Measurements from ENCODE around the gene OLFML2A.

OLFML2A gene

DNA sequence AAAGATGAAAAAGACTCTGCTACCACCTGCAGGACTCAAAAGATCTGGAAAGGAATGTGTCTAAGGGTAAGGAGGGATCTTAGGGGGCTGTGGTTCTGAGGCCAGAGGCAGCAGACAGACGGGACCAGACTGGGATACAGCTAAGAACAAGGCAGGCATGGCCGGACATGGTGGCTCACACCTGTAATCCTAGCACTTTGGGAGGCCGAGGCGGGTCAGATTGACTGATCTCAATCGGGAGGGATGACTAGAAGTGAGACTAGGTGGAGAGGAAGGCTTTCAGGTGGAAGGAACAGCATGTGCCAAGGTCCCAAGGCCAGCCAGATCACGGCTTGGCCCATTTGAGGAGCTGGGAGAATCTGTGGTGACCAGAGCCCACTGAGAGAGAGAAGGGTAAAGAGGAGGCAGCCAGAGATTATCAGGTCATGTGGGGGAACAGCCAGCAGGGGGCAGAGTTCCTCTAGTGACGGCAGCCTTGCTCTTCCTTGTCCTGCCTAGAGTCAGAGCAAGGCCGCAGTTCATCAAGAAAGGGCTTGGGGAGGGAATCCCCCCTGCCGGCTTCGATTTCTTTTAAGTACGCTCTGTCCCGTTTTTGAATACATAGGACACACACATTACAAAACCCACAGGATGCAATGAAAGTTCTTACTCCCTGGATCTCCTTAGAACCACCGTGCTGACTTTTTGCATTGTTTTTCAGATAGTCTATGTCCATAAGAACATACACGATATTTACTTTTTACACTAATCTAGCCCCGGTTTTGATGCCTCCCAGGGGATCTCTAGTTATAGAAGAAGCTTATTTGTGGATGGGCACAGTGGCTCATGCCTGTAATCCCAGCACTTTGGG, 2.6 kb upstream of the OLFML2A start:
- ChIA-PET CTCF (interaction anchor here (0.5 to 16.2 kb wide), 41 partner anchors 9 to 1756 kb away, joined by 3 to 1257 read pairs (median 4); partner anchors contain the start of genes ARPC5L, RPL35 and WDR38), POLR2A (interaction anchor here (0.7 to 11.9 kb wide), 3 partner anchors 48 to 87 kb away, joined by 3 to 201 read pairs (median 26); partner anchors contain the start of genes ARPC5L, RPL35 and WDR38)
- no peak overlapping the region for H3K27ac ChIP-seq (ENCODE audit: extremely low read depth, low read depth, low read length)
- no peaks in the 10 kb centered on the region for H3K9me3 ChIP-seq (ENCODE audit: control insufficient read depth, insufficient read depth, low read depth, low read length)
- peaks cover 2% of the 10 kb centered on the region; the same call in 1 of the 2 replicates for H3K4me1 ChIP-seq (ENCODE audit: control insufficient read depth, insufficient read depth, low read length)
- H3K36me3 ChIP-seq (ENCODE audit: control insufficient read depth in 2 of 2, insufficient read depth in 1 of 2, low read length in 2 of 2), result no peaks in the 10 kb centered on the region
- no peak overlapping the region for H3K4me3 ChIP-seq (ENCODE audit: low read depth, low read length)
- TF ChIP-seq MEIS1 (CRISPR knock-in tag; IDR thresholded peaks at IDR 0.05; ENCODE audit: borderline replicate concordance) (no peak), WT1 (tag by site-specific recombination; IDR thresholded peaks at IDR 0.05) (no peak), MYNN (tag by site-specific recombination; IDR thresholded peaks at IDR 0.05; ENCODE audit: borderline replicate concordance) (no peak), KLF10 (tag by site-specific recombination; IDR thresholded peaks at IDR 0.05) (no peak), ZNF600 (tag by site-specific recombination; IDR thresholded peaks at IDR 0.05) (peak; percentile 74), ZNF146 (tag by site-specific recombination; IDR thresholded peaks at IDR 0.05) (no peak), ZNF654 (tag by site-specific recombination; IDR thresholded peaks at IDR 0.05; ENCODE audit: low read depth) (peak; percentile 76), ZNF747 (tag by site-specific recombination; IDR thresholded peaks at IDR 0.05) (no peak), GLIS1 (tag by site-specific recombination; IDR thresholded peaks at IDR 0.05) (peak; percentile 41; the same call in 1 of the 2 replicates), ZNF660 (tag by site-specific recombination; IDR thresholded peaks at IDR 0.05) (0 out of 2 replicates have a peak, but pooled peaks have one; percentile 24), ZNF2 (tag by site-specific recombination; IDR thresholded peaks at IDR 0.05) (0 out of 2 replicates have a peak, but pooled peaks have one; percentile 22), ZNF629 (tag by site-specific recombination; IDR thresholded peaks at IDR 0.05) (0 out of 2 replicates have a peak, but pooled peaks have one; percentile 22), ZNF366 (tag by site-specific recombination; conservative IDR thresholded peaks at IDR 0.05) (peak; percentile 79), ZNF114 (tag by site-specific recombination; IDR thresholded peaks at IDR 0.05) (no peak), ZSCAN30 (tag by site-specific recombination; IDR thresholded peaks at IDR 0.05) (peak; percentile 76; the same call in 1 of the 2 replicates), ZNF132 (tag by site-specific recombination; IDR thresholded peaks at IDR 0.05; ENCODE audit: borderline replicate concordance) (no peak), ZSCAN23 (tag by site-specific recombination; IDR thresholded peaks at IDR 0.05) (no peak), HOXC10 (CRISPR knock-in tag; IDR thresholded peaks at IDR 0.05) (no peak), ZFP37 (tag by site-specific recombination; IDR thresholded peaks at IDR 0.05) (no peak), ZNF341 (tag by site-specific recombination; IDR thresholded peaks at IDR 0.05; ENCODE audit: low read depth) (peak; percentile 36; the same call in 1 of the 2 replicates), BCL11A (tag by site-specific recombination; IDR thresholded peaks at IDR 0.05; ENCODE audit: low read depth) (no peak), ZBTB17 (tag by site-specific recombination; IDR thresholded peaks at IDR 0.05) (peak; percentile 50; the same call in 1 of the 2 replicates), ZNF707 (tag by site-specific recombination; IDR thresholded peaks at IDR 0.05) (no peak)
- TF ChIP-seq, protein P1, sequence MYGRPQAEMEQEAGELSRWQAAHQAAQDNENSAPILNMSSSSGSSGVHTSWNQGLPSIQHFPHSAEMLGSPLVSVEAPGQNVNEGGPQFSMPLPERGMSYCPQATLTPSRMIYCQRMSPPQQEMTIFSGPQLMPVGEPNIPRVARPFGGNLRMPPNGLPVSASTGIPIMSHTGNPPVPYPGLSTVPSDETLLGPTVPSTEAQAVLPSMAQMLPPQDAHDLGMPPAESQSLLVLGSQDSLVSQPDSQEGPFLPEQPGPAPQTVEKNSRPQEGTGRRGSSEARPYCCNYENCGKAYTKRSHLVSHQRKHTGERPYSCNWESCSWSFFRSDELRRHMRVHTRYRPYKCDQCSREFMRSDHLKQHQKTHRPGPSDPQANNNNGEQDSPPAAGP (tag by site-specific recombination; IDR thresholded peaks at IDR 0.05), result peak; percentile 40; the same call in 1 of the 2 replicates
- TF ChIP-seq, protein P2, sequence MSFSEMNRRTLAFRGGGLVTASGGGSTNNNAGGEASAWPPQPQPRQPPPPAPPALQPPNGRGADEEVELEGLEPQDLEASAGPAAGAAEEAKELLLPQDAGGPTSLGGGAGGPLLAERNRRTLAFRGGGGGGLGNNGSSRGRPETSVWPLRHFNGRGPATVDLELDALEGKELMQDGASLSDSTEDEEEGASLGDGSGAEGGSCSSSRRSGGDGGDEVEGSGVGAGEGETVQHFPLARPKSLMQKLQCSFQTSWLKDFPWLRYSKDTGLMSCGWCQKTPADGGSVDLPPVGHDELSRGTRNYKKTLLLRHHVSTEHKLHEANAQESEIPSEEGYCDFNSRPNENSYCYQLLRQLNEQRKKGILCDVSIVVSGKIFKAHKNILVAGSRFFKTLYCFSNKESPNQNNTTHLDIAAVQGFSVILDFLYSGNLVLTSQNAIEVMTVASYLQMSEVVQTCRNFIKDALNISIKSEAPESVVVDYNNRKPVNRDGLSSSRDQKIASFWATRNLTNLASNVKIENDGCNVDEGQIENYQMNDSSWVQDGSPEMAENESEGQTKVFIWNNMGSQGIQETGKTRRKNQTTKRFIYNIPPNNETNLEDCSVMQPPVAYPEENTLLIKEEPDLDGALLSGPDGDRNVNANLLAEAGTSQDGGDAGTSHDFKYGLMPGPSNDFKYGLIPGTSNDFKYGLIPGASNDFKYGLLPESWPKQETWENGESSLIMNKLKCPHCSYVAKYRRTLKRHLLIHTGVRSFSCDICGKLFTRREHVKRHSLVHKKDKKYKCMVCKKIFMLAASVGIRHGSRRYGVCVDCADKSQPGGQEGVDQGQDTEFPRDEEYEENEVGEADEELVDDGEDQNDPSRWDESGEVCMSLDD (tag by site-specific recombination; IDR thresholded peaks at IDR 0.05), result no peak
- TF ChIP-seq, protein P3, sequence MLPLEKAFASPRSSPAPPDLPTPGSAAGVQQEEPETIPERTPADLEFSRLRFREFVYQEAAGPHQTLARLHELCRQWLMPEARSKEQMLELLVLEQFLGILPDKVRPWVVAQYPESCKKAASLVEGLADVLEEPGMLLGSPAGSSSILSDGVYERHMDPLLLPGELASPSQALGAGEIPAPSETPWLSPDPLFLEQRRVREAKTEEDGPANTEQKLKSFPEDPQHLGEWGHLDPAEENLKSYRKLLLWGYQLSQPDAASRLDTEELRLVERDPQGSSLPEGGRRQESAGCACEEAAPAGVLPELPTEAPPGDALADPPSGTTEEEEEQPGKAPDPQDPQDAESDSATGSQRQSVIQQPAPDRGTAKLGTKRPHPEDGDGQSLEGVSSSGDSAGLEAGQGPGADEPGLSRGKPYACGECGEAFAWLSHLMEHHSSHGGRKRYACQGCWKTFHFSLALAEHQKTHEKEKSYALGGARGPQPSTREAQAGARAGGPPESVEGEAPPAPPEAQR (tag by site-specific recombination; IDR thresholded peaks at IDR 0.05), result no peak
- TF ChIP-seq, protein P4, sequence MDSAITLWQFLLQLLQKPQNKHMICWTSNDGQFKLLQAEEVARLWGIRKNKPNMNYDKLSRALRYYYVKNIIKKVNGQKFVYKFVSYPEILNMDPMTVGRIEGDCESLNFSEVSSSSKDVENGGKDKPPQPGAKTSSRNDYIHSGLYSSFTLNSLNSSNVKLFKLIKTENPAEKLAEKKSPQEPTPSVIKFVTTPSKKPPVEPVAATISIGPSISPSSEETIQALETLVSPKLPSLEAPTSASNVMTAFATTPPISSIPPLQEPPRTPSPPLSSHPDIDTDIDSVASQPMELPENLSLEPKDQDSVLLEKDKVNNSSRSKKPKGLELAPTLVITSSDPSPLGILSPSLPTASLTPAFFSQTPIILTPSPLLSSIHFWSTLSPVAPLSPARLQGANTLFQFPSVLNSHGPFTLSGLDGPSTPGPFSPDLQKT (IDR thresholded peaks at IDR 0.05; ENCODE audit: borderline replicate concordance, low read depth, low read length), result no peak
- TF ChIP-seq, protein P5, sequence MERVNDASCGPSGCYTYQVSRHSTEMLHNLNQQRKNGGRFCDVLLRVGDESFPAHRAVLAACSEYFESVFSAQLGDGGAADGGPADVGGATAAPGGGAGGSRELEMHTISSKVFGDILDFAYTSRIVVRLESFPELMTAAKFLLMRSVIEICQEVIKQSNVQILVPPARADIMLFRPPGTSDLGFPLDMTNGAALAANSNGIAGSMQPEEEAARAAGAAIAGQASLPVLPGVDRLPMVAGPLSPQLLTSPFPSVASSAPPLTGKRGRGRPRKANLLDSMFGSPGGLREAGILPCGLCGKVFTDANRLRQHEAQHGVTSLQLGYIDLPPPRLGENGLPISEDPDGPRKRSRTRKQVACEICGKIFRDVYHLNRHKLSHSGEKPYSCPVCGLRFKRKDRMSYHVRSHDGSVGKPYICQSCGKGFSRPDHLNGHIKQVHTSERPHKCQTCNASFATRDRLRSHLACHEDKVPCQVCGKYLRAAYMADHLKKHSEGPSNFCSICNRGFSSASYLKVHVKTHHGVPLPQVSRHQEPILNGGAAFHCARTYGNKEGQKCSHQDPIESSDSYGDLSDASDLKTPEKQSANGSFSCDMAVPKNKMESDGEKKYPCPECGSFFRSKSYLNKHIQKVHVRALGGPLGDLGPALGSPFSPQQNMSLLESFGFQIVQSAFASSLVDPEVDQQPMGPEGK (tag by site-specific recombination; IDR thresholded peaks at IDR 0.05), result peak; percentile 55; the same call in 1 of the 2 replicates
- TF ChIP-seq, protein P6, sequence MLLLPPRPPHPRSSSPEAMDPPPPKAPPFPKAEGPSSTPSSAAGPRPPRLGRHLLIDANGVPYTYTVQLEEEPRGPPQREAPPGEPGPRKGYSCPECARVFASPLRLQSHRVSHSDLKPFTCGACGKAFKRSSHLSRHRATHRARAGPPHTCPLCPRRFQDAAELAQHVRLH (tag by site-specific recombination; IDR thresholded peaks at IDR 0.05), result no peak

Measured in HEK293 (cell line).